Epithelial cell of proximal tubule (primary cell): Measurements from ENCODE around the gene RASAL3. TPM values are rescaled to one million over a fixed set of nuclear protein-coding genes. Genes with fewer than 3 reads are reported as not detected.

ENCODE experiments used
- DNase-seq: peaks from one replicate; pipeline ENCODE4 v3.0.0-alpha.2; 2011; ENCODE audit warnings: low read depth
- H3K4me3 ChIP-seq: 2 replicates; pipeline ENCODE4 v1.5.1; 2011; ENCODE audit warnings: low read depth, mild to moderate bottlenecking, low read length
- CTCF ChIP-seq: conservative IDR thresholded peaks from 2 replicates; pipeline ENCODE4 v1.5.1; 2012; ENCODE audit warnings: low read depth, mild to moderate bottlenecking, low read length
- total RNA-seq: library from RNA; depleted of rRNA; stranded (reverse); fragments of >200 nt; gene quantifications from 2 replicates; pipeline ENCODE4 v1.2.3, GENCODE V29; 2015

RASAL3 gene
- total RNA-seq, 1 donor from 2014 or later, result not detected

GRCh38 chr19:15438124-15438496 is 26.2 kb downstream of the RASAL3 start:
- no peak overlapping the region for H3K4me3 ChIP-seq
- TF ChIP-seq CTCF, result no peak
- no peak for DNase-seq

GRCh38 chr19:15437355-15438123 is 26.8 kb downstream of the RASAL3 start:
- DNase-seq, result no peak
- TF ChIP-seq CTCF, result peak; percentile 34
- no peak overlapping the region for H3K4me3 ChIP-seq

- H3K4me3 ChIP-seq, result no peak overlapping the region
- no peak for DNase-seq
- no peak for TF ChIP-seq CTCF
Measured at GRCh38 chr19:15436826-15437110, 27.6 kb downstream of the RASAL3 start.

- no peak overlapping the region for H3K4me3 ChIP-seq
- DNase-seq, result no peak
- TF ChIP-seq CTCF, result no peak
Measured at GRCh38 chr19:15436012-15436825, 28.1 kb downstream of the RASAL3 start.

- TF ChIP-seq CTCF, result no peak
- peak overlapping the region; percentile 73 for H3K4me3 ChIP-seq
- no peak for DNase-seq
Measured at GRCh38 chr19:15433519-15434069, 30.8 kb downstream of the RASAL3 start.

GRCh38 chr19:15432629-15433518 is 31.5 kb downstream of the RASAL3 start:
- peak overlapping the region; percentile 73 for H3K4me3 ChIP-seq
- TF ChIP-seq CTCF, result no peak
- DNase-seq, result no peak
